ENCODE results near the gene FHOD3. TPM values are rescaled to one million over a fixed set of nuclear protein-coding genes. Genes with fewer than 3 reads are reported as not detected.
"Not testable (repeated sequence)": the region's sequence is repeated elsewhere in the genome, so short reads cannot be mapped to it uniquely, and the experiment has no call there.

FHOD3 gene
- total RNA-seq, 2 donors from 2014 or later = 2.8 to 3.1 TPM

GRCh38 chr18:36354989-36355388 is 57.5 kb downstream of the FHOD3 start:
- no peaks in the 10 kb centered on the region for H3K9me3 ChIP-seq (ENCODE audit: control insufficient read depth, low read length)
- H3K4me1 ChIP-seq (ENCODE audit: control insufficient read depth, insufficient read depth, low read length) = no peaks in the 10 kb centered on the region
- no peak overlapping the region for H3K9ac ChIP-seq (ENCODE audit: extremely low read depth, low read length, poor library complexity, severe bottlenecking)
- Mint-ChIP-seq H3K4me3 (no peak overlapping the region), H3K27ac (no peak overlapping the region), H3K36me3 (ENCODE audit: low read depth) (no peaks in the 10 kb centered on the region), H3K27me3 (ENCODE audit: insufficient read depth) (peaks cover 2% of the 10 kb centered on the region), H3K9me3 (no peaks in the 10 kb centered on the region), H3K4me1 (peaks cover 15% of the 10 kb centered on the region)
- H3K4me3 ChIP-seq (ENCODE audit: low read length) = no peak overlapping the region
- no peak for DNase-seq
- H3K27ac ChIP-seq (ENCODE audit: low read depth, low read length) = no peak overlapping the region
- 91 to 100% methylated on average over 2 to 5 of the region's 5 CpGs for WGBS, 2 experiments (ENCODE audit: insufficient coverage in 1 of 2, insufficient read length in 1 of 2)
- no peaks in the 10 kb centered on the region for H3K36me3 ChIP-seq (ENCODE audit: control insufficient read depth, insufficient read depth, low read length)
- no peak for TF ChIP-seq CTCF (conservative IDR thresholded peaks at IDR 0.05)
- no peaks in the 10 kb centered on the region for H3K27me3 ChIP-seq (ENCODE audit: control insufficient read depth, insufficient read depth, low read length, poor library complexity, severe bottlenecking)

- Mint-ChIP-seq H3K27me3 (ENCODE audit: insufficient read depth) (peaks cover 2% of the 10 kb centered on the region), H3K36me3 (ENCODE audit: low read depth) (no peaks in the 10 kb centered on the region), H3K9me3 (no peaks in the 10 kb centered on the region), H3K4me3 (no peak overlapping the region), H3K4me1 (peaks cover 10% of the 10 kb centered on the region), H3K27ac (no peak overlapping the region)
- no peak for DNase-seq
- Histone ChIP-seq H3K36me3 (ENCODE audit: control insufficient read depth, insufficient read depth, low read length) (no peaks in the 10 kb centered on the region), H3K4me3 (ENCODE audit: low read length) (no peak overlapping the region), H3K4me1 (ENCODE audit: control insufficient read depth, insufficient read depth, low read length) (no peaks in the 10 kb centered on the region), H3K27me3 (ENCODE audit: control insufficient read depth, insufficient read depth, low read length, poor library complexity, severe bottlenecking) (no peaks in the 10 kb centered on the region), H3K9ac (ENCODE audit: extremely low read depth, low read length, poor library complexity, severe bottlenecking) (no peak overlapping the region), H3K9me3 (ENCODE audit: control insufficient read depth, low read length) (no peaks in the 10 kb centered on the region), H3K27ac (ENCODE audit: low read depth, low read length) (no peak overlapping the region)
- WGBS, 2 experiments (ENCODE audit: insufficient coverage in 1 of 2, insufficient read length in 1 of 2) = 83 to 90% methylated on average over 2 to 7 of the region's 7 CpGs
- no peak for TF ChIP-seq CTCF (conservative IDR thresholded peaks at IDR 0.05)
Measured at GRCh38 chr18:36355511-36355910, 58.0 kb downstream of the FHOD3 start.

GRCh38 chr18:36356741-36357140 is 59.2 kb downstream of the FHOD3 start:
- H3K36me3 ChIP-seq (ENCODE audit: control insufficient read depth, insufficient read depth, low read length); H3K4me1 ChIP-seq (ENCODE audit: control insufficient read depth, insufficient read depth, low read length); H3K9ac ChIP-seq (ENCODE audit: extremely low read depth, low read length, poor library complexity, severe bottlenecking); H3K27me3 ChIP-seq (ENCODE audit: control insufficient read depth, insufficient read depth, low read length, poor library complexity, severe bottlenecking); H3K36me3 Mint-ChIP-seq (ENCODE audit: low read depth); DNase-seq; H3K4me3 Mint-ChIP-seq; H3K27ac Mint-ChIP-seq; H3K27ac ChIP-seq (ENCODE audit: low read depth, low read length); H3K4me1 Mint-ChIP-seq; H3K9me3 Mint-ChIP-seq; H3K4me3 ChIP-seq (ENCODE audit: low read length); H3K27me3 Mint-ChIP-seq (ENCODE audit: insufficient read depth); H3K9me3 ChIP-seq (ENCODE audit: control insufficient read depth, low read length): not testable (repeated sequence)
- 87 to 91% methylated on average over 6 of the region's 6 CpGs for WGBS, 2 experiments (ENCODE audit: insufficient coverage in 1 of 2, insufficient read length in 1 of 2)

GRCh38 chr18:36358141-36358540 is 60.6 kb downstream of the FHOD3 start:
- 92 to 100% methylated on average over 1 of the region's 1 CpG for WGBS, 2 experiments (ENCODE audit: insufficient coverage in 1 of 2, insufficient read length in 1 of 2)
- H3K4me3 ChIP-seq (ENCODE audit: low read length) = no peak overlapping the region

More at GRCh38 chr18:36358141-36358540, 60.6 kb downstream of the FHOD3 start:
- Histone ChIP-seq H3K9ac (ENCODE audit: extremely low read depth, low read length, poor library complexity, severe bottlenecking) (no peak overlapping the region), H3K27me3 (ENCODE audit: control insufficient read depth, insufficient read depth, low read length, poor library complexity, severe bottlenecking) (no peaks in the 10 kb centered on the region), H3K27ac (ENCODE audit: low read depth, low read length) (no peak overlapping the region), H3K4me1 (ENCODE audit: control insufficient read depth, insufficient read depth, low read length) (no peaks in the 10 kb centered on the region), H3K9me3 (ENCODE audit: control insufficient read depth, low read length) (no peaks in the 10 kb centered on the region), H3K36me3 (ENCODE audit: control insufficient read depth, insufficient read depth, low read length) (no peaks in the 10 kb centered on the region)
- Mint-ChIP-seq H3K27ac (no peak overlapping the region), H3K9me3 (no peaks in the 10 kb centered on the region), H3K36me3 (ENCODE audit: low read depth) (no peaks in the 10 kb centered on the region), H3K4me1 (no peaks in the 10 kb centered on the region), H3K27me3 (ENCODE audit: insufficient read depth) (peaks cover 3% of the 10 kb centered on the region), H3K4me3 (no peak overlapping the region)
- TF ChIP-seq CTCF (conservative IDR thresholded peaks at IDR 0.05) = no peak
- DNase-seq = no peak
